ENCODE data around the gene FBXW12. TPM values are rescaled to one million over a fixed set of nuclear protein-coding genes. Genes with fewer than 3 reads are reported as not detected.

FBXW12 gene
- polyA plus RNA-seq, 1 experiment, result not detected

DNA sequence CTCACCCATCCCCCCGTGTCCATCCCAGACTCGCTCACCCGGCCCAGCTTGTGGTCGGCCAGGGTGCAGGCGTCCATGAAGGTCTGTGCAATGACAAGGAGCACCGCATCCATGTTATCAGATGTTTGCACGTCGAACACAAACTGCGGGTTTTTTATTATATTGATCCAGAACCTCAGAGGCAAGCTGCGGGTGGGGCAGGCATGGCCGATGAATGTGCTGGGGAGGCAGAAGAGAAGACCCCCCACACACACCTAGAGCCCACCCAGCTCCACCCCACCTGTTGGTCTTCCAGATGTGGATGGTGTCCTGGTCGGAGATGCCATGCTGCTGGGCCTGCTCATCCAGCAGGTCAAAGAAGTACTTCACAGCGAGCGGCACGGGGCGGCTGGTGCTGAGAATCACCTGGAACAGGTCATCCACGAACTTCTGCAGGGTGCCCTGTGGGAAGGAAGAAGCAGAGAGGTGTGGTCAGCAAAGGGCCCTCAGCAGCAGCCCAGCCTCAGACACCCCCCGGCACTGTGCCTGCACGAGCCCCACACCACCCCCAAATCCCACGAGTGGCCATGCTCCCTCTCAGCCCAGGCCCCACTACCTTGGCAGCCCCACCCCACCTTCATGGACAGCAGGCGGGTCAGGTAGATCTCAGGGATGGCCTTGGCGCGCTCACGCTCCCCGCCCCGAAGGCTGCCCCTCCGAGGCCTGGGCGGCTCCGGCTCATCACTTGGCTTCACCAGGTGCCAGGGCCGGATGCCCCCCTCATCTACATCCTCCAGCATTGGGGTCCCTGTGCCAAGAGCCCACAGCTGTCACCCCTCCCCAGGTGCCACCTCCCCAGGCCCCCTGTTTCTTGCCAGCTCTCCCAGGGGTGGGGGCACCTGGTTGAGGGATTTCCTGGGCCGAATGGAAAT, 37.5 kb downstream of the FBXW12 start:
- Histone ChIP-seq H3K27ac (ENCODE audit: low read depth, low read length) (no peak overlapping the region), H3K27me3 (ENCODE audit: control insufficient read depth, insufficient read depth, low read length) (no peaks in the 10 kb centered on the region), H3K9me3 (ENCODE audit: control insufficient read depth, insufficient read depth, low read length) (no peaks in the 10 kb centered on the region; the same call in 1 of the 2 replicates), H3K4me3 (ENCODE audit: low read depth, low read length) (no peak overlapping the region)
- CTCF ChIA-PET, result interaction anchor here (0.8 to 5.5 kb wide), 3 partner anchors 9 to 27 kb away, joined by 3 to 38 read pairs (median 4); no protein-coding TSS in a partner anchor
- TF ChIP-seq, protein P1, sequence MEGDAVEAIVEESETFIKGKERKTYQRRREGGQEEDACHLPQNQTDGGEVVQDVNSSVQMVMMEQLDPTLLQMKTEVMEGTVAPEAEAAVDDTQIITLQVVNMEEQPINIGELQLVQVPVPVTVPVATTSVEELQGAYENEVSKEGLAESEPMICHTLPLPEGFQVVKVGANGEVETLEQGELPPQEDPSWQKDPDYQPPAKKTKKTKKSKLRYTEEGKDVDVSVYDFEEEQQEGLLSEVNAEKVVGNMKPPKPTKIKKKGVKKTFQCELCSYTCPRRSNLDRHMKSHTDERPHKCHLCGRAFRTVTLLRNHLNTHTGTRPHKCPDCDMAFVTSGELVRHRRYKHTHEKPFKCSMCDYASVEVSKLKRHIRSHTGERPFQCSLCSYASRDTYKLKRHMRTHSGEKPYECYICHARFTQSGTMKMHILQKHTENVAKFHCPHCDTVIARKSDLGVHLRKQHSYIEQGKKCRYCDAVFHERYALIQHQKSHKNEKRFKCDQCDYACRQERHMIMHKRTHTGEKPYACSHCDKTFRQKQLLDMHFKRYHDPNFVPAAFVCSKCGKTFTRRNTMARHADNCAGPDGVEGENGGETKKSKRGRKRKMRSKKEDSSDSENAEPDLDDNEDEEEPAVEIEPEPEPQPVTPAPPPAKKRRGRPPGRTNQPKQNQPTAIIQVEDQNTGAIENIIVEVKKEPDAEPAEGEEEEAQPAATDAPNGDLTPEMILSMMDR (IDR thresholded peaks at IDR 0.05; ENCODE audit: low read depth, low read length), result no peak
- POLR2A ChIA-PET, result no interaction called here
- no peak for DNase-seq (ENCODE audit: low read depth, low spot score)

DNA sequence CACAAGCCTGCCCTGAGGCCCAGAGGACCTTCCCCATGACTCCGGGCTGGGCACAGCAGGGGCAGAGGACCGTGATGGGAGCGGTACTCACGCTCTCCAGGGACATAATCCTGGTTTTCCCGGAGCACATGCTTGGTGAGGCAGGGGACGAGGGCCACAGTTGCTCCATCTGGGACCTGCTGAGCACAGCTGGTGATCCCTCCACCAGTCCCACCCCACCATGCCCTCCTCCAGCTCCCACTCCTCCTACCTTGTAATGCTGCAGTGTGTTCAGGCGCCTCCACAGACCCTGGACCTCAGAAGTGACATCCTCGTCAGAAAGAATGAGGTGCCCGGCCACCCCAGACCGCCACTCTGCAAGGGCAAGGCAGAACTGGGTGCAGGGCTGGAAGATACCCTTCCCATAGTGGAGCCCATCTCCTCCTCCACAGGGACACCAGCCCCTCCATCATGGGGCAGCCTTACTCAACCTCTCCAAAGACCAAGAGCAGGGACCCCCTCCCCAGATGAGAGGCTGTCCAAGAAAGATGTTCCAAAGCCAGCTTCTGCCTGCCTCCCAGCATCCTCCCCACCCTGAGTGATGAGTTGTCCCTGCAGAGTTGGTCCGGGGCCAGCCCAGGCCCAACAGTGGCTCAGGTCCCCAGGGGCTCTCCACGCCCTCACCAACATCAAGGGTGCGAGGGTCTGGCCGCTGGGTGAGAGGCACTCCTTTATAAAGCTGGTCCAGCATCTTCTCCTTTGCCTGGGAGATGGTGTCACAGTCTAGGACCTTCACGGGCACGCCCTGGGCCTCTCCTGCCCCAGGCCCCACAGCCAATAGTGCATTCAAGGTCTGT, 38.4 kb downstream of the FBXW12 start:
- CTCF ChIA-PET, result interaction anchor here (1.6 to 5.5 kb wide), 2 partner anchors 10 to 26 kb away, joined by 4 to 38 read pairs; no protein-coding TSS in a partner anchor
- DNase-seq (ENCODE audit: low read depth, low spot score), result no peak
- H3K9me3 ChIP-seq (ENCODE audit: control insufficient read depth, insufficient read depth, low read length), result no peaks in the 10 kb centered on the region; the same call in 1 of the 2 replicates
- H3K27ac ChIP-seq (ENCODE audit: low read depth, low read length), result no peak overlapping the region
- no peaks in the 10 kb centered on the region for H3K27me3 ChIP-seq (ENCODE audit: control insufficient read depth, insufficient read depth, low read length)
- TF ChIP-seq, protein P1 (IDR thresholded peaks at IDR 0.05; ENCODE audit: low read depth, low read length), result no peak
- POLR2A ChIA-PET, result no interaction called here
- no peak overlapping the region for H3K4me3 ChIP-seq (ENCODE audit: low read depth, low read length)

DNA sequence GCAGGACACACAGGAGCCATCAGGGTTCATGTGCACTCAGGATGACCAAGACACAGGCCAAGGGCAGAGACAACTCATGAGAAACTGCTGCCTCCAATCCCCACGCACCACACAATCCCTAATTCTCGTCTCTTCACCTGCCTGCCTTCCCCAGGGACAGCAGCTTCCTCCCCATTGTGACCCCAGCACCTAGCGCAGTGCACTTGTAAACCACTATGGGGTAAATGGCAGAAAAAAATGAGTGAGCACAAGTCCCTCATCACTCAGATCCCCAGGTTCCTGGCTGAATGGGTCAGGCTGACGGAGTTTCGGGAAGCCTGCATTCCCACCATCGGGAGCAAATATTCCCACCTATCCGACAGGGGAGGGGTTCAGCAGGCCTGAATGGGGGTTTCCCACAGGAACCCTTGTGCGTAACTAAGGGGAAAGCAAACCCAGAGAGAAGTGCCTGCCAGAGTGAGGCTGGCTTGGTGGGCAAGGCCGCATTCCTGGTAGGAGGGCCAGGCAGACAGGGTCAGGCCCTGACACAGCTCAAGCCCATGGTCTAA, 39.1 kb downstream of the FBXW12 start:
- H3K4me3 ChIP-seq (ENCODE audit: low read depth, low read length), result no peak overlapping the region
- no peak for DNase-seq (ENCODE audit: low read depth, low spot score)
- TF ChIP-seq, protein P1 (IDR thresholded peaks at IDR 0.05; ENCODE audit: low read depth, low read length), result no peak
- H3K27ac ChIP-seq (ENCODE audit: low read depth, low read length), result no peak overlapping the region
- no peaks in the 10 kb centered on the region for H3K9me3 ChIP-seq (ENCODE audit: control insufficient read depth, insufficient read depth, low read length)
- ChIA-PET CTCF (interaction anchor here (1.6 to 5.5 kb wide), 2 partner anchors 10 to 25 kb away, joined by 4 to 38 read pairs; no protein-coding TSS in a partner anchor), POLR2A (no interaction called here)
- no peaks in the 10 kb centered on the region for H3K27me3 ChIP-seq (ENCODE audit: control insufficient read depth, insufficient read depth, low read length)

DNA sequence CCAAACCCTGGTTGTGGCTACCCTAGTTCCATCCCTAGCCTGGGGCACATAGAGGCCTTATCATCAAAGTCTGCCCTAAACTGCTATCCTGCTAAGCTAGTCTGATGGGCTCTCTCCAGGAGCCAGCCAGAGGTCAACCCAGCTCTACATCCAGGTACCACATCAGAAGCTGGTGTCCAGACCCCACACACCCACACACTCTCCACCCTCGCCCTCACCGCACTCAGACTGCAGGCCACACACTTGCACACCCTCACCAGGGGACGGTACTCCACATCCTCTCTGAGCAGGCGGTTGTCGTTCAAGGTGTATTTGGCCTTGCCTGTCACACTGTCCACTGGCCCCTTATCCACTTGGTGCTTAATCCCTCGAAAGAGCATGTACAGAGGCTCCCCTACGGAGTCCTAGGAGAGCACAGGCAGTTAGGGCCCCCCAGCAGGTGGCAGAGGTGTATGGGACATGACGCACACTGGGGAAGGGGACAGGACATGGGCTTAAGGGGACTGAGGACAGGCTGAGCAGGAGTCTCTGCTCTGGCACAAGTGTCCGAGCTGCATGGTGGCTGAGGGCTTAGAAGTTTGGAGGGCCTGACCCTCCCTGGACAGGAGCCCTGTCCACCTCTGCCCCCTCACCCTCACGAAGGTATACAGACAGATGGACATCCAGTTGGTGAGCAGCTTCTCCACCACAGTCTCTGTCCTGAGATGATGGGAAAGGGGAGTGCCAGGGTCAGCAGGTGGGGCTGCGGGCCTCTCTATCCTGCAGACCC, 39.8 kb downstream of the FBXW12 start:
- H3K27ac ChIP-seq (ENCODE audit: low read depth, low read length), result no peak overlapping the region
- CTCF ChIA-PET, result interaction anchor here (1.5 to 1.9 kb wide), 2 partner anchors 11 to 24 kb away, joined by 7 to 8 read pairs; no protein-coding TSS in a partner anchor
- TF ChIP-seq, protein P1 (IDR thresholded peaks at IDR 0.05; ENCODE audit: low read depth, low read length), result no peak
- no peak for DNase-seq (ENCODE audit: low read depth, low spot score)
- H3K4me3 ChIP-seq (ENCODE audit: low read depth, low read length), result no peak overlapping the region
- no peaks in the 10 kb centered on the region for H3K27me3 ChIP-seq (ENCODE audit: control insufficient read depth, insufficient read depth, low read length)
- POLR2A ChIA-PET, result no interaction called here
- H3K9me3 ChIP-seq (ENCODE audit: control insufficient read depth, insufficient read depth, low read length), result no peaks in the 10 kb centered on the region

Data from AG04450 (cell line).